Measurements from ENCODE around the gene ZNF664.

DNA sequence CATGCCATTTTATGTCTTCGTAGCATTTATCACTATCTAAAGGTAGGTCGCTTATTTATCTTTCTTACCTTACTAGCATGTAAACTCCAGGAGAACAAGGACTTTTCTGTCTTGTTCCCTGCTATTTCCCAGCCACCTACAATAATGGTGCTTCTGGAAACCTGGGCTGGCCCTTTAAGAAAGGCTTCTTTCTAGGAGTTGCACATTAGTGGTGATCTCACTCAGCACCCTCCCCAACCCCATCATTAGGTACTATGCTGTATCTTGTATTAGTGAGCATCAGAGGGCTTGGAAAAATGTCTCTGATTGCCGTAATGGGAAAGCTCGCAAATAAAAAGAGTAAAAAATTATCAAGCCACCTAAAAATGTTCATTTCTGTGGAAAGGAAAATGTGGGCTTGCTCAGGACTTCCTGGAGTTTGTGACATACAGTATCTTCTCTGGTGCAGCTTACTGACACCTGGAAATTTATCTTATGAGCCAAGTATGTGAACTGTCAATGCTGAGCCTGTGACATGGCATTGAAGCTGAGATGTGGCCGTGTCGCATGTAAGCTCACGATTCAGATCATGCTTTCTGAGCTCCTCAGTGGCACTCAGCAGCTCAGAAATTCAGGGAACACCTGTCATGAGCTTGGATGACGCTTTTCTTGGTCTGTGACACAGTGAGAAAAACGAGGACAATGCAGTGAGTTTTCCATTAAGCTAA is 12.8 kb upstream of the ZNF664 start:
- TF ChIP-seq TRIM24 (CRISPR knock-in tag; IDR thresholded peaks at IDR 0.05) (no peak), ZNF10 (CRISPR knock-in tag; IDR thresholded peaks at IDR 0.05; ENCODE audit: borderline replicate concordance, low read depth) (no peak), BRCA1 (CRISPR knock-in tag; IDR thresholded peaks at IDR 0.05) (no peak), ZNF547 (CRISPR knock-in tag; IDR thresholded peaks at IDR 0.05) (no peak), GATAD2A (CRISPR knock-in tag; IDR thresholded peaks at IDR 0.05) (no peak), ZNF274 (CRISPR knock-in tag; IDR thresholded peaks at IDR 0.05) (no peak), SRF (IDR thresholded peaks at IDR 0.05; ENCODE audit: low read depth, low read length) (no peak), RCOR2 (CRISPR knock-in tag; IDR thresholded peaks at IDR 0.05) (no peak), FOSL1 (CRISPR knock-in tag; IDR thresholded peaks at IDR 0.05; ENCODE audit: borderline replicate concordance) (no peak), ETV5 (CRISPR knock-in tag; IDR thresholded peaks at IDR 0.05; ENCODE audit: borderline replicate concordance) (no peak), ZNF792 (CRISPR knock-in tag; IDR thresholded peaks at IDR 0.05) (no peak)
- TF ChIP-seq, protein P1, sequence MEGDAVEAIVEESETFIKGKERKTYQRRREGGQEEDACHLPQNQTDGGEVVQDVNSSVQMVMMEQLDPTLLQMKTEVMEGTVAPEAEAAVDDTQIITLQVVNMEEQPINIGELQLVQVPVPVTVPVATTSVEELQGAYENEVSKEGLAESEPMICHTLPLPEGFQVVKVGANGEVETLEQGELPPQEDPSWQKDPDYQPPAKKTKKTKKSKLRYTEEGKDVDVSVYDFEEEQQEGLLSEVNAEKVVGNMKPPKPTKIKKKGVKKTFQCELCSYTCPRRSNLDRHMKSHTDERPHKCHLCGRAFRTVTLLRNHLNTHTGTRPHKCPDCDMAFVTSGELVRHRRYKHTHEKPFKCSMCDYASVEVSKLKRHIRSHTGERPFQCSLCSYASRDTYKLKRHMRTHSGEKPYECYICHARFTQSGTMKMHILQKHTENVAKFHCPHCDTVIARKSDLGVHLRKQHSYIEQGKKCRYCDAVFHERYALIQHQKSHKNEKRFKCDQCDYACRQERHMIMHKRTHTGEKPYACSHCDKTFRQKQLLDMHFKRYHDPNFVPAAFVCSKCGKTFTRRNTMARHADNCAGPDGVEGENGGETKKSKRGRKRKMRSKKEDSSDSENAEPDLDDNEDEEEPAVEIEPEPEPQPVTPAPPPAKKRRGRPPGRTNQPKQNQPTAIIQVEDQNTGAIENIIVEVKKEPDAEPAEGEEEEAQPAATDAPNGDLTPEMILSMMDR (CRISPR knock-in tag; IDR thresholded peaks at IDR 0.05) = no peak
- TF ChIP-seq, protein P2, sequence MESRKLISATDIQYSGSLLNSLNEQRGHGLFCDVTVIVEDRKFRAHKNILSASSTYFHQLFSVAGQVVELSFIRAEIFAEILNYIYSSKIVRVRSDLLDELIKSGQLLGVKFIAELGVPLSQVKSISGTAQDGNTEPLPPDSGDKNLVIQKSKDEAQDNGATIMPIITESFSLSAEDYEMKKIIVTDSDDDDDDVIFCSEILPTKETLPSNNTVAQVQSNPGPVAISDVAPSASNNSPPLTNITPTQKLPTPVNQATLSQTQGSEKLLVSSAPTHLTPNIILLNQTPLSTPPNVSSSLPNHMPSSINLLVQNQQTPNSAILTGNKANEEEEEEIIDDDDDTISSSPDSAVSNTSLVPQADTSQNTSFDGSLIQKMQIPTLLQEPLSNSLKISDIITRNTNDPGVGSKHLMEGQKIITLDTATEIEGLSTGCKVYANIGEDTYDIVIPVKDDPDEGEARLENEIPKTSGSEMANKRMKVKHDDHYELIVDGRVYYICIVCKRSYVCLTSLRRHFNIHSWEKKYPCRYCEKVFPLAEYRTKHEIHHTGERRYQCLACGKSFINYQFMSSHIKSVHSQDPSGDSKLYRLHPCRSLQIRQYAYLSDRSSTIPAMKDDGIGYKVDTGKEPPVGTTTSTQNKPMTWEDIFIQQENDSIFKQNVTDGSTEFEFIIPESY (CRISPR knock-in tag; IDR thresholded peaks at IDR 0.05) = no peak
